Measurements from ENCODE around the gene IST1.

Gene IST1

DNA sequence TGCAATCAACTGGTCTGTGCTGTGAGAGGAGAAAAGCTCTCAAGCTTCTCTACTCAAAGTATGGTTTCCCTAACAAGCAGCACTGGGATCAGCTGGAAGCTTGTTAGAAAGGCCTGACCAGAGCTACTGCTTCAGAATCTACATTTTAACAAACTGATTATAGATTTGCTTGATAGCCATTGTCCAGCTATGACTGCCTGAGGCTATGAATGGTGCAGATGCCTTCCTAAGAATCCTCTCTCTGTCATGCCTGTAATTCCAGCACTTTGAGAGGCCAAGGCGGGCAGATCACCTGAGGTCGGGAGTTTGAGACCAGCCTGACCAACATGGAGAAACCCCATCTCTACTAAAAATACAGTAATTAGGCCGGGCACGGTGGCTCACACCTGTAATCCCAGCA is 76.2 kb downstream of the IST1 start:
- TF ChIP-seq, protein P1, sequence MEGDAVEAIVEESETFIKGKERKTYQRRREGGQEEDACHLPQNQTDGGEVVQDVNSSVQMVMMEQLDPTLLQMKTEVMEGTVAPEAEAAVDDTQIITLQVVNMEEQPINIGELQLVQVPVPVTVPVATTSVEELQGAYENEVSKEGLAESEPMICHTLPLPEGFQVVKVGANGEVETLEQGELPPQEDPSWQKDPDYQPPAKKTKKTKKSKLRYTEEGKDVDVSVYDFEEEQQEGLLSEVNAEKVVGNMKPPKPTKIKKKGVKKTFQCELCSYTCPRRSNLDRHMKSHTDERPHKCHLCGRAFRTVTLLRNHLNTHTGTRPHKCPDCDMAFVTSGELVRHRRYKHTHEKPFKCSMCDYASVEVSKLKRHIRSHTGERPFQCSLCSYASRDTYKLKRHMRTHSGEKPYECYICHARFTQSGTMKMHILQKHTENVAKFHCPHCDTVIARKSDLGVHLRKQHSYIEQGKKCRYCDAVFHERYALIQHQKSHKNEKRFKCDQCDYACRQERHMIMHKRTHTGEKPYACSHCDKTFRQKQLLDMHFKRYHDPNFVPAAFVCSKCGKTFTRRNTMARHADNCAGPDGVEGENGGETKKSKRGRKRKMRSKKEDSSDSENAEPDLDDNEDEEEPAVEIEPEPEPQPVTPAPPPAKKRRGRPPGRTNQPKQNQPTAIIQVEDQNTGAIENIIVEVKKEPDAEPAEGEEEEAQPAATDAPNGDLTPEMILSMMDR (IDR thresholded peaks at IDR 0.05) = no peak
- H3K4me3 ChIP-seq = no peak overlapping the region
- no peak overlapping the region for H3K27ac ChIP-seq
- DNase-seq (ENCODE audit: low spot score) = no peak

DNA sequence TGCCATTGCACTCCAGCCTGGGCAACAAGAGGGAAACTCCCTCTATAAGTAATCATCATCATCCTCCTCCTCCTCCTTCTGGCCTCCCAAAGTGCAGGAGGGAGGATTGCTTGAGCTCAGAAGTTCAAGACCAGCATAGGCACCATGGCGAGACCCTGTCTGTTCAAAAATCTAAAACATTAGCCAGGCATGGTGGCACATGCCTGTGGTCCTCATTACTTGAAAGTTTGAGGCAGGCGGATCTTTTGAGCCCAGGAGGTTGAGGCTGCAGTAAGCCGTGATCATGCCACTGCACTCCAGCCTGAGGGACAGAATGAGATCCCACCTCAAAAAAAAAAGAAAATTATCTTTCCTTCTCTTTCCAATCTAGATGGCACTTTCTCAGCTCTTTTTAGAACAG is 77.0 kb downstream of the IST1 start:
- Histone ChIP-seq H3K4me3 (no peak overlapping the region), H3K27ac (no peak overlapping the region)
- no peak for DNase-seq (ENCODE audit: low spot score)
- TF ChIP-seq, protein P1 (IDR thresholded peaks at IDR 0.05) = no peak

DNA sequence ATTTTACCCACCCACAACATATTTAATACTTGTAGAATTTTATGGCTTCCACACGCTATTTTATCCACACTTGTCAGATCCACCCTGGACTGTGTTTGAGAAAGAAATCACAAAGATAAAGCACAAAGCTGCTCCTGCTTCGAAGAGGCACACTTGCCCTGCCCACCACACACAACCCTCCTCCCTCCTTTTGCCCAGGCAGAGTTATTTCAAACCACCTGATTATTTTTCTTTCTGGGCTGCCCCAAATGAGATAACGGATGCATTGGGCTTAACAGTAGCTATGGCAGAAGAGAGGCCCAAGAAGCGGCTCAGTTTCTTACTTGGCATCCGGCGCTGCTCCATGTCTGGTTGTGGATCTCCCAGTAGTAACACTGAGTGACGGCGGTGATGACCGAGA is 77.7 kb downstream of the IST1 start:
- Histone ChIP-seq H3K27ac (no peak overlapping the region), H3K4me3 (no peak overlapping the region)
- TF ChIP-seq, protein P1 (IDR thresholded peaks at IDR 0.05) = no peak
- no peak for DNase-seq (ENCODE audit: low spot score)

DNA sequence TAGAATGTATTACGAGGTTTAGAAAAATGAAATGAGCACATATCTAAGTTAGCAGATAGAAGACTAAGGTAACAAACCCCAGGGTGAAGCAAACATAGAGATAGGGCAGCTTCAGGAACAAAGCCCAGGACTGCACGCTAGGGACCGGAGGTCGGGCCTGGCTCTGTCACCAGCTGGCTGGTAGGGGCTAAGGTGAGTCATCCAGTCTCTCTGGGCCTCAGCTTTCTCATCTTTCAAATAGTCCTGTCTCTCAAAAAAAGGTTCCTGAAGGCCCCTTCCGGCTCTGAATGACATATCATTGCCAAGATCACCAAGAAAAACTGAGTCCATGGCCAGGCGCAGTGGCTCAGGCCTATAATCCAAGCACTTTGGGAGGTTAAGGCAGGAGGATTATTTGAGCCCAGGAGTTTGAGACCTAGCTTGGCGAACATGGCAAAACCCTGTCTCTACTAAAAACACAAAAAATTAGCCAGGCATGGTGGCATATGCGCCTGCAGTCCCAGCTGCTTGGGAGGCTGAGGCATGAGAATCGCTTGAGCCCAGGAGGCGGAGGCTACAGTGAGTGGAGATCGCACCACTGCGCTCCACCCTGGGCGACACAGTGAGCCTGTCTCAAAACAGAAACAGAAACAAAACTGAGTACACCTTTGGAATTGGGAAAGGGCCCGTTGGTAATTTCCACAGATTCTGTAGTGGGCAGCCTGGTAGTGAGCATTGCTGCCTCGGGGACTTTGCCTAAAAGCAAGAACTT is 78.9 kb downstream of the IST1 start:
- DNase-seq (ENCODE audit: low spot score) = no peak
- Histone ChIP-seq H3K4me3 (no peak overlapping the region), H3K27ac (no peak overlapping the region)
- TF ChIP-seq, protein P1 (IDR thresholded peaks at IDR 0.05) = no peak

Measured in coronary artery (tissue), 2 donors.